SHP77 treated with DMSO at 0.1 percent for 48 hours (cell line): ENCODE data around the gene ZNF808.
"Not testable (repeated sequence)": the region's sequence is repeated elsewhere in the genome, so short reads cannot be mapped to it uniquely, and the experiment has no call there.

Experiments
- DNase-seq: peaks from one replicate; lab custom pipeline; 2025; lab: John Stamatoyannopoulos, UW

Gene ZNF808

GRCh38 chr19:52535771-52536447 lies 8.4 kb downstream of the ZNF808 start:
- DNase-seq = no peak

- no peak for DNase-seq
Measured at GRCh38 chr19:52536448-52536800, 9.0 kb downstream of the ZNF808 start.

GRCh38 chr19:52538815-52539214 lies 11.3 kb downstream of the ZNF808 start:
- DNase-seq = not testable (repeated sequence)

- not testable (repeated sequence) for DNase-seq
Measured at GRCh38 chr19:52541176-52541575, 13.7 kb downstream of the ZNF808 start.

GRCh38 chr19:52541608-52542007 lies 14.1 kb downstream of the ZNF808 start:
- DNase-seq = no peak

- not testable (repeated sequence) for DNase-seq
Measured at GRCh38 chr19:52542541-52542940, 15.1 kb downstream of the ZNF808 start.

GRCh38 chr19:52542984-52543664 lies 15.7 kb downstream of the ZNF808 start:
- DNase-seq = no peak

- DNase-seq = no peak
Measured at GRCh38 chr19:52554216-52554971, 26.9 kb downstream of the ZNF808 start.

- no peak for DNase-seq
Measured at GRCh38 chr19:52557231-52557995, 29.9 kb downstream of the ZNF808 start.

- DNase-seq = not testable (repeated sequence)
Measured at GRCh38 chr19:52558732-52559445, 31.4 kb downstream of the ZNF808 start.

- not testable (repeated sequence) for DNase-seq
Measured at GRCh38 chr19:52561611-52562010, 34.1 kb downstream of the ZNF808 start.

GRCh38 chr19:52566121-52566520 lies 38.7 kb downstream of the ZNF808 start:
- no peak for DNase-seq

GRCh38 chr19:52566588-52566987 lies 39.1 kb downstream of the ZNF808 start:
- DNase-seq = no peak

- no peak for DNase-seq
Measured at GRCh38 chr19:52567921-52568320, 40.5 kb downstream of the ZNF808 start.

GRCh38 chr19:52569638-52569999 lies 42.2 kb downstream of the ZNF808 start:
- DNase-seq = not testable (repeated sequence)

GRCh38 chr19:52570000-52570861 lies 42.8 kb downstream of the ZNF808 start, which contains the start of gene ZNF701:
TSS of gene ZNF701 (plus strand) at chr19:52570287. CDS start at chr19:52574148, 3,861 bp downstream.
- peak; percentile 23 for DNase-seq

GRCh38 chr19:52584736-52585440 lies 57.4 kb downstream of the ZNF808 start:
- DNase-seq = no peak

GRCh38 chr19:52585604-52586003 lies 58.1 kb downstream of the ZNF808 start:
- DNase-seq = no peak

GRCh38 chr19:52590728-52591127 lies 63.3 kb downstream of the ZNF808 start:
- no peak for DNase-seq

GRCh38 chr19:52592301-52592700 lies 64.8 kb downstream of the ZNF808 start:
- no peak for DNase-seq
